GM19043 (cell line): Measurements from ENCODE around the gene ELAPOR1.
A peak's percentile ranks its signal among the peaks of the same experiment; 100 is the strongest.

Experiments
- ATAC-seq: cut with Tn5 transposase; IDR thresholded peaks from one replicate; pipeline ENCODE4 v1.9.1; 2021; ENCODE audit warnings: low read depth; ENCODE audit not compliant: unreplicated experiment

The ELAPOR1 gene, protein sequence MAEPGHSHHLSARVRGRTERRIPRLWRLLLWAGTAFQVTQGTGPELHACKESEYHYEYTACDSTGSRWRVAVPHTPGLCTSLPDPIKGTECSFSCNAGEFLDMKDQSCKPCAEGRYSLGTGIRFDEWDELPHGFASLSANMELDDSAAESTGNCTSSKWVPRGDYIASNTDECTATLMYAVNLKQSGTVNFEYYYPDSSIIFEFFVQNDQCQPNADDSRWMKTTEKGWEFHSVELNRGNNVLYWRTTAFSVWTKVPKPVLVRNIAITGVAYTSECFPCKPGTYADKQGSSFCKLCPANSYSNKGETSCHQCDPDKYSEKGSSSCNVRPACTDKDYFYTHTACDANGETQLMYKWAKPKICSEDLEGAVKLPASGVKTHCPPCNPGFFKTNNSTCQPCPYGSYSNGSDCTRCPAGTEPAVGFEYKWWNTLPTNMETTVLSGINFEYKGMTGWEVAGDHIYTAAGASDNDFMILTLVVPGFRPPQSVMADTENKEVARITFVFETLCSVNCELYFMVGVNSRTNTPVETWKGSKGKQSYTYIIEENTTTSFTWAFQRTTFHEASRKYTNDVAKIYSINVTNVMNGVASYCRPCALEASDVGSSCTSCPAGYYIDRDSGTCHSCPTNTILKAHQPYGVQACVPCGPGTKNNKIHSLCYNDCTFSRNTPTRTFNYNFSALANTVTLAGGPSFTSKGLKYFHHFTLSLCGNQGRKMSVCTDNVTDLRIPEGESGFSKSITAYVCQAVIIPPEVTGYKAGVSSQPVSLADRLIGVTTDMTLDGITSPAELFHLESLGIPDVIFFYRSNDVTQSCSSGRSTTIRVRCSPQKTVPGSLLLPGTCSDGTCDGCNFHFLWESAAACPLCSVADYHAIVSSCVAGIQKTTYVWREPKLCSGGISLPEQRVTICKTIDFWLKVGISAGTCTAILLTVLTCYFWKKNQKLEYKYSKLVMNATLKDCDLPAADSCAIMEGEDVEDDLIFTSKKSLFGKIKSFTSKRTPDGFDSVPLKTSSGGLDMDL

GRCh38 chr1:109113590-109114341 lies at the start of gene ELAPOR1:
Gene ELAPOR1 (plus strand): TSS chr1:109114115. CDS start chr1:109114184, 69 bp downstream.
- ATAC-seq = no peak

DNA sequence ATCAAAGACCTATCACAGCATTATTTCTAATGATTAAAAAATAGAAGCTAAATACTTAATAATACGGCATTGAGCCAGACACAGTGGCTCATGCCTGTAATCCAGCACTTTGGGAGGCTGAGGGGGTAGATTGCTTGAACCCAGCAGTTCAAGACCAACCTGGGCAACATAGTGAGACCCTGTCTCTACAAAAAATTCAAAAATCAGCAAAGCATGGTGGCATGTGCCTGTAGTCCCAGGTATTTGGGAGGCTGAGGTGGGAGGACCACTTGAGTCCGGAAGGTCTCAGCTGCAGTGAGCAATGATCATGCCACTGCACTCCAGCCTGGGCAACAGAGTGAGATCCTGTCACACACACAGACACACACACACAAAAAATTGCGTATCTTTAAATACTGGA lies 48.8 kb upstream of the ELAPOR1 start:
- no peak for ATAC-seq

GRCh38 chr1:109067883-109068282 lies 46.0 kb upstream of the ELAPOR1 start:
- no peak for ATAC-seq

DNA sequence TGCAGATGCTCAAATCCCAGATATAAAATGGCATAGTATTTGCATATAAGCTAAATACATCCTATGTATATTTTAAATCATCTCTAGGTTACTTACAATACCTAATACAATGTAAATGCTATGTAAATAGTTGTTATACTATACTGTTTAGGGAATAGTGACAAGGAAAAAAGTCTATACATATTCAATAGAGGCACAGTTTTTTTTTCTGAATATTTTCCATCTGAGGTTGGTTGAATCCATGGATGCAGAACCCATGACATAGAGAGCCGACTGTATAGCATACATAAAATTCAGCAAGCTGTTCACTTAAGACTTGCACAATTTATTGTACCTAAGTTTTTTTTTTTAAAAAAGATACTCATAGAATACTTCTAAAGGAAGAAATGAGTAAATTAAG lies 44.6 kb upstream of the ELAPOR1 start:
- no peak for ATAC-seq

GRCh38 chr1:109075531-109076490 lies 38.1 kb upstream of the ELAPOR1 start, which contains the start of gene TAF13:
Gene TAF13 (minus strand): TSS chr1:109076003. CDS start chr1:109075947, 56 bp downstream.
- peak; percentile 100 for ATAC-seq

GRCh38 chr1:109078317-109078716 lies 35.6 kb upstream of the ELAPOR1 start:
- no peak for ATAC-seq

DNA sequence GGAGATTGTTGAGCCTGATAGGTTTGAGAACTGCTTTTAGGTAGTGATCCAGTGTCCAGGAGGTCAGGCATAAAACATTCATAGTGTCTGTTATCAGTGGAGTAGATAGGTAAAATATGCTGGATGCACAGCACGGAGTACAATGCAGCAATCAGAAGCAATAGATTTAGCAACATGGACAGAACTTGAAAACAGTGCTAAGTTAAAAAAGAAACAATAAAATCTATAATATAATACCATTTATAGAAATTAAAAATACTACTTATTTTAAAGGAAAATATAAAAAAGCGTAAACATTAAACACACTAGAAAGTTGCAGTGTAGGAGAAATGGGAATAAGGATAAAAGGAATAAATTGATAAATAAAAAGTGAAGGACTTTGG lies 34.7 kb upstream of the ELAPOR1 start:
- no peak for ATAC-seq

DNA sequence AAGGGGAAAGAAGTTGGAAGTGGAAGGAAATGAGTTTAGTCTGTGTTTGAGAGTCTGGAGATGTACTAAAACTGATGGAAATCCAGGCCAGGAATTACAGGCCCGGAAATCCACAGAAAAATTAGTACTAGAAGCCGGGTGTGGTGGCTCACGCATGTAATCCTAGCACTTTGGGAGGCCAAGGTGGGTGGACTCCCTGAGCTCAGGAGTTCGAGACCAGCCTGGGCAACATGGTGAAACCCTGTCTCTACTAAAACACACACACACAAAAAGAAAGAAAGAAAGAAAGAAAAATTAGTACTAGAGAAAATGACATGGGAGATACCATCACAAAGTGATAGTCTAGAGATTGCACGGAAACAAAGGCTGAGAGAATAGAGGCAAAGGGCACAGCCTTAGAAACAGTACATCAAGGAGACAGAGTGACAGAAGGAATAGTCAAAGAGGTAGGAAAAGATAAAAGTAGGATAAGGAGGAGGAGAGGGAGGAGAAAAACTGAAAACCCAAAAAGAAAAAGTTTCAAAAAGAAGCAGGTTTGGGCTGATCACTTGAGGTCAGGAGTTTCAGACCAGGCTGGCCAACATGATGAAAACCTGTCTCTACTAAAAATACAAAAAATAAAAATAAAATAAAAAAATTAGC lies 33.4 kb upstream of the ELAPOR1 start:
- ATAC-seq = no peak

GRCh38 chr1:109083501-109083900 lies 30.4 kb upstream of the ELAPOR1 start:
- ATAC-seq = no peak

DNA sequence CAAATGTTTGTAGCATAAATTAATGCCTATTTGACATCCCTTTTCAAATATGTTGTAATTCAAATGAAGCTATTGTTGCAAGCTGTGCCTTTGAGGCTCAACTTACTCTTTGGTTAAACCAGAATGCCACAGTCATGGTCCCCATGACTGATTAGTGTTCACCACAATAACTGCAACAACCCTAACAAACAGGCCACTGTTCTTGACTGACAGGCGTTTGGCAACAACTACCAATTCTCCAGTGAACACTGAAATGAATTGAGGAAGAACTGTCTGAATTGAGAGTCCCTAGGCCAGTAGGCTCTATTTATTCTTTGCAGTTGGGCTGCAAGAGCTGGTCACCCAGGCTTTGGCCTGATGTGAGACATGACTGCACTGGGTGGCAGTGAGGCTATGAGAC lies 30.0 kb upstream of the ELAPOR1 start:
- ATAC-seq = no peak

DNA sequence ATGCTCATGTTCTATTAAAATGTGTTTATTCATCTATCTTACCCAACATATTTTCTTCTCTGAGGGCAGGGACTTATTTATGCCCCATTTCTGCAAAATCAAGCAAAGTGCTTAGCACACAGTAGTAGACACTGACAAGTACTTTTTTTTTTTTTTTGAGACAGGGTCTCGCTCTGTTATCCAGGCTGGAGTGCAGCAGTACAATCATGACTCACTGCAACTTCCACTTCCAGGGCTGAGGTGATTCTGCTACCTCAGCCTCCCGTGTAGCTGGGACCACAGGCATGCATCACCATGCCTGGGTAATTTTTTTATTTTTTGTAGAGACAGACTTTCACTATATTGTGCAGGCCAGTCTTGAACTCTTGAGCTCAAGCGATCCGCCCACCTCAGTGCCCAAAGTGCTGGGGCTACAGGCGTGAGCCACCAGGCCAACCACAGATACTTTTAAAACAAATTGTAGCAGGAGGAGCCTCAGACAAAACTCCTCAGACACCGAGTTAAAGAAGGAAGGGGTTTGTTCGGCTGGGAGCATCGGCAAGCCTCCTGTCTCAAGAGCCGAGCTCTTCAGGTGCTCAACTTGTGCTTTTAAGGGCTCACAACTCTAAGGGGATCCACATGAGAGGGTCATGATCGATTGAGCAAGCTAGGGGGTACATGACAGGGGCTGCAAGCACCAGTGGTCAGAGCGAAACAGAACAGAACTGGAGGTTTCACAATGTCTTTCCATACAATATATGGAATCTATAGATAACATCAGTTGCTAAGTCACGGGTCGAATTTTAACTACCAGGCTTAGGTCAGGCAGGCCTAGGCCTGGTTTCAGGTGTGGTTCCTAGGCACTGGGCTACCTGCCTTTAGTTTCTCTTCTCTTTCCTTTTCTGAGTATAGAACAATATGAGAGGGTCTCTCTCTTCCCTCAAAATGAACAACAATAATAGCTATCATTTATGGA lies 29.1 kb upstream of the ELAPOR1 start:
- ATAC-seq = no peak

- ATAC-seq = no peak
Observed at GRCh38 chr1:109089242-109090015, 24.5 kb upstream of the ELAPOR1 start.

DNA sequence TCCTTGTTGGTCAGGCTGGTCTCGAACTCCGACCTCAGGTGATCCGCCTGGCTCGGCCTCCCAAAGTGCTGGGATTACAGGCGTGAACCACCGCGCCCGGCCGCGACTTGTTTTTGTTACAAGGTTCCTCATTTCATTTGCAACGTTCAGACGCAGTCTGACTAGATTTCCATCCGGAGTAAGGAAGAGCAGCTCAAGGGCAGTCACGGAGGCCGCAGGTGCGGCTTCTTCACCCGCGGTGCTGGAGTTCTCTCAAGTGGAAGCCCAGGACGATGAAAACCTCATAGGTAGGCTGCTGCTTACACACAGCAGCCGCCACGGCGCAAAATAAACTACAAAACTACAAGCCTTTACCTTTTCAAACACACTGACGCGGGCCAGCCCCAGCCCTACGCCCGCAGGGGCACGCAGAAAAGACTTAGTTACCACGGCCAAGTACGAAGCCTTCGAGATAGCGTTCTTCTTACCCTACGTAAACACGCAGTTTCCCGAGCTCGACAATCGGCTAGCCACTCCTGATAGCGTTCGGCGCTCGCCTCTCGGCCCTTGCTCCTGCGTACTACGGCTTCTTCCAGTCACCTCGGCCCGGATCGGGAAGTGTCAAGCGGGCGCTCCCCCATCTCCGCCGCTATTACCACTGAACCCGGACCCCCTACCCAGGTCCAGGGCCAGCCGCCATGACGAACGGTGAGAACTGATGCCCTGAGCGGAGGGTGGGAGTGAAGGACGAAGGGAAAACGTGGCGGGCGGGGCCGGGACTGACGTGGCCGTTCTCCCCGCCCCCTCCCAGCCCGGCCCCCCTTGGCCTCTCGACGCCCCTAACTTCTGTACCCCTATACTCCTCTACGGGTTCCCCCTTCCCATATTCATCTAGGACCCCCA lies 23.5 kb upstream of the ELAPOR1 start, which contains the start of gene TMEM167B:
Gene TMEM167B, plus strand, starts transcription at position 569 of the 882 bp plus-strand sequence. Its CDS starts 109 bp downstream, at position 678.
- ATAC-seq = peak; percentile 92

DNA sequence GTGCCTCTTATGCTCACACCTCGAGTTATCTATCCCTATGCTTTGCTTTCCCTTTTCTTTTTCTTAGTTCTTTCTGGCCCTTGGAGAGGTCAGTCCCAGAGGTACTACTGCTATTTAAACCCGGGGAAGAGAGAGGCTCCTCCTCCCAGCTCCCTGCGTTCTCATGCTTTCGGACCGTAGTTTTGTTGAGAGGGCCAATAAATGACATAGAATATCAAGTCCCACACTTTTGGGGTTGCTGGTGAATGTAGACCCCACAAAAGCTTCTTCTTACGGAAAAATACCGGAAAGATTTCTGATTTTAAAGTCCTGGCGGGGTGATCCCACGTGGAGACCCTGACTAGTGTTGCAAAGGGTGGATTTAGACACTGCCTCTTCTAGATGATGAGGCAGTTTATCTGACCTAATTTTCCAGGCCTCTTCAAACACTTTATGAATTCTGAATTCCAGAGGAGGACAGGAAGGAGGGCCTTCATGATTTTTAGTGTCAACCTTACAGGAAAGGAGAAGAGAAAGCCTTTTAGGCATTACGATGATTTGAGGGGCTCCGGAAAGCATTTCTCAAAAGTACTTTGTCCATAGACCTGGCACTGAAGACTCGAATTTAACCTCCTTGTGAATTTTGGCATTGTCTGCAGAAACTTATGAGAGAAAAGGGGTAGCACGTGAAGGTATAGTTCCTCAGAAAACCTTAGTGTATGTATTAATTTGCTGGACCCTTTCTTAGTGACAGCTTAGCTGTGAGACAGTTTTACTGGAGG lies 22.7 kb upstream of the ELAPOR1 start:
- ATAC-seq = peak; percentile 47

GRCh38 chr1:109091839-109092193 lies 22.1 kb upstream of the ELAPOR1 start:
- ATAC-seq = no peak
